ENCODE measurements around the gene FRMPD1.

Gene FRMPD1

GRCh38 chr9:37787059-37787458 lies 136.3 kb downstream of the FRMPD1 start:
- no peak for DNase-seq (ENCODE audit: low spot score)

GRCh38 chr9:37788332-37788731 lies 137.6 kb downstream of the FRMPD1 start:
- DNase-seq (ENCODE audit: low spot score) = no peak

- DNase-seq (ENCODE audit: low spot score) = no peak
These were observed 139.3 kb downstream of the FRMPD1 start for GRCh38 chr9:37790096-37790495.

DNA sequence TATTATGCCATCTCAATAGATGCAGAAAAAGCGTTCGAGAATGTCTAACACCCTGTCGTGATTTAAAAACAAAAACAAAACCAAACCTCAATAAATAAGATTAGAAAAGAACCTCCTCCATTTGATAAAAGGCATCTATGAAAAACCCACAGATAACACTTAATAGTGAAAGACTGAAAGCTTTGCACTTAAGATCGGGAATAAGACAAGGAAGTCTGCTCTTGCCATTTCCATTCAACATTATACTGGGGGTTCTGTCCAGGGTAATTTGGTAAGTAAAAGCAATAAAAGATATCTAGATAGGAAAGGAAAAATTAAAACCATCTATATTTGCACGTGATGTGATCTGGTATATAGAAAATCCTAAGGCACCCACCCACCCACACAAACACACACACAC lies 141.4 kb downstream of the FRMPD1 start:
- no peak for DNase-seq (ENCODE audit: low spot score)

DNA sequence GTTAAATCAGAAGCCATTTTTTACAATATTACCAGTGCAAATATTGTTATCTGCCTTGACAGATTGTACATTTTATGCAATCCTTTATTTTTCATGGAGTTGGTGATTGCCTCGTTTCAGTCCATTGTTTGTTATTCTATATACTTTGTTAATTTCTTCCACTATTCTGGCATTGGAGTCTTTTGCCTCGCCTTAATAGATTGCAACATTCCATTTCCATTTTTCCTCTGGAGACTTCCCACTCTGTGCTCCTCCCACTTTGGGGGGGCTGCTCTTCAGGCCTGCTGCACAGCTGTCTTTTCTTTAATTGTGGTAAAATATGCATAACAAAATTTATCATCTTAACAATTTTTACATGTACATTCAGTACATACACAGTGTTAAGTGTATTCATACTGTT lies 145.5 kb downstream of the FRMPD1 start:
- DNase-seq (ENCODE audit: low spot score) = no peak

All from SW480 (cell line).